ENCODE measurements around the gene SPARCL1. TPM values are rescaled to one million over a fixed set of nuclear protein-coding genes. Genes with fewer than 3 reads are reported as not detected.

Gene SPARCL1
- polyA plus RNA-seq, 1 of the 3 experiments (the other 2 are of a cell fraction) = not detected

- TF ChIP-seq CTCF (IDR thresholded peaks at IDR 0.05) (no peak), NRF1 (IDR thresholded peaks at IDR 0.05; ENCODE audit: low read depth, low read length) (no peak), ZBTB33 (IDR thresholded peaks at IDR 0.05; ENCODE audit: borderline replicate concordance, low read depth) (no peak), TEAD4 (IDR thresholded peaks at IDR 0.05; ENCODE audit: borderline replicate concordance, insufficient read depth) (no peak), RAD21 (IDR thresholded peaks at IDR 0.05; ENCODE audit: low read length) (no peak), POLR2AphosphoS5 (IDR thresholded peaks at IDR 0.05; ENCODE audit: low read depth, low read length) (no peak; the same call in 1 of the 2 replicates), MAX (IDR thresholded peaks at IDR 0.05; ENCODE audit: low read depth) (no peak), JUND (IDR thresholded peaks at IDR 0.05) (peak; percentile 36; the same call in 1 of the 2 replicates), GABPA (IDR thresholded peaks at IDR 0.05; ENCODE audit: low read depth) (no peak), MXI1 (IDR thresholded peaks at IDR 0.05; ENCODE audit: low read depth, low read length) (no peak), MEF2A (IDR thresholded peaks at IDR 0.05; ENCODE audit: borderline replicate concordance, low read depth) (no peak), SMC3 (IDR thresholded peaks at IDR 0.05; ENCODE audit: low read depth, low read length) (no peak), USF2 (IDR thresholded peaks at IDR 0.05; ENCODE audit: borderline replicate concordance, low read depth, low read length) (no peak)
These were observed 26.5 kb downstream of the SPARCL1 start (continued) for GRCh38 chr4:87502580-87503238.

- Histone ChIP-seq H3K9me2 (no peaks in the 10 kb centered on the region), H3K4me2 (no peak overlapping the region), H3K4me3 (ENCODE audit: low read depth in 2 of 2, low read length in 1 of 2) (no peak overlapping the region), H3K9ac (no peak overlapping the region), H3K27me3 (ENCODE audit: insufficient read depth) (no peaks in the 10 kb centered on the region), H3K9me3 (no peaks in the 10 kb centered on the region), H2AFZ (ENCODE audit: low read depth) (no peak overlapping the region), H3K27ac (ENCODE audit: low read depth in 2 of 2, low read length in 1 of 2) (no peak overlapping the region), H4K20me1 (ENCODE audit: insufficient read depth) (no peaks in the 10 kb centered on the region), H3F3A (replicated peaks; ENCODE audit: insufficient read depth) (no peaks in the 10 kb centered on the region), H3K36me3 (replicated peaks in 1 of 2; ENCODE audit: control insufficient read depth in 1 of 2, insufficient read depth in 2 of 2, low read length in 1 of 2) (no peaks in the 10 kb centered on the region), H3K79me2 (ENCODE audit: insufficient read depth) (no peaks in the 10 kb centered on the region), H3K4me1 (ENCODE audit: control insufficient read depth in 1 of 2, insufficient read depth in 2 of 2, low read depth in 1 of 2, low read length in 1 of 2) (peaks cover 6% of the 10 kb centered on the region in 2 experiments; a peak in 3 of 4 replicates)
- ChIA-PET POLR2A (no interaction called here), CTCF (interaction anchor here (1.4 kb wide), 1 partner anchor 179 kb away, joined by 3 read pairs; no protein-coding TSS in a partner anchor)
- no peak for DNase-seq
- WGBS (ENCODE audit: low lambda C conversion rate) = 92% methylated on average over 4 of the region's 4 CpGs
- TF ChIP-seq MAX (IDR thresholded peaks at IDR 0.05; ENCODE audit: low read depth) = no peak
- no peak for TF ChIP-seq EZH2phosphoT487 (IDR thresholded peaks at IDR 0.05; ENCODE audit: borderline replicate concordance, low read depth)
- no peak for TF ChIP-seq NRF1 (IDR thresholded peaks at IDR 0.05; ENCODE audit: low read depth, low read length)
- TF ChIP-seq JUND (IDR thresholded peaks at IDR 0.05) = no peak
- no peak for TF ChIP-seq RAD21 (IDR thresholded peaks at IDR 0.05; ENCODE audit: low read length)
- TF ChIP-seq EP300 (IDR thresholded peaks at IDR 0.05; ENCODE audit: borderline replicate concordance in 1 of 2, low read depth in 1 of 2, low read length in 1 of 2) = no peak
- TF ChIP-seq GABPA (IDR thresholded peaks at IDR 0.05; ENCODE audit: low read depth) = no peak
- TF ChIP-seq REST (IDR thresholded peaks at IDR 0.05; ENCODE audit: low read depth, low read length) = no peak
- no peak for TF ChIP-seq PBX3 (IDR thresholded peaks at IDR 0.05)
These were observed 29.1 kb downstream of the SPARCL1 start for GRCh38 chr4:87500092-87500462.
